Activated T-helper 17 cell treated with anti-CD3 and anti-CD28 coated beads, Interleukin-2, amount 50 U/mL, for 72 hours (primary cell): ENCODE measurements around the gene APBB2. TPM values are rescaled to one million over a fixed set of nuclear protein-coding genes. Genes with fewer than 3 reads are reported as not detected.

Experiments used
- ATAC-seq: fragments of 150-1000 bp; cut with Tn5 transposase; replicated peaks from 2 replicates; pipeline ENCODE4 v1.10.0; 2021; ENCODE audit warnings: mild to moderate bottlenecking, moderate library complexity
- H3K27ac Mint-ChIP-seq: one replicate; pipeline ENCODE4 v1.8.0; 2022; ENCODE audit warnings: mixed read lengths
- H3K27me3 Mint-ChIP-seq: one replicate; pipeline ENCODE4 v1.8.0; 2022; ENCODE audit warnings: mixed read lengths
- H3K36me3 Mint-ChIP-seq: one replicate; pipeline ENCODE4 v1.8.0; 2022; ENCODE audit warnings: low read depth, mild to moderate bottlenecking, mixed read lengths
- H3K4me1 Mint-ChIP-seq: one replicate; pipeline ENCODE4 v1.8.0; 2022; ENCODE audit warnings: mixed read lengths
- H3K4me3 Mint-ChIP-seq: one replicate; pipeline ENCODE4 v1.8.0; 2022; ENCODE audit warnings: mild to moderate bottlenecking, mixed read lengths
- H3K9me3 Mint-ChIP-seq: one replicate; pipeline ENCODE4 v1.8.0; 2022; ENCODE audit warnings: mixed read lengths
- total RNA-seq, 2 donors: library from RNA; stranded (reverse); gene quantifications; one replicate each; pipeline ENCODE4 v1.2.3, GENCODE V29; 2022

APBB2 gene
- total RNA-seq, 2 donors from 2014 or later = 1.6 to 3.0 TPM

- Mint-ChIP-seq H3K36me3 (no peaks in the 10 kb centered on the region), H3K4me3 (no peak overlapping the region), H3K27ac (no peak overlapping the region), H3K27me3 (peaks cover 4% of the 10 kb centered on the region), H3K4me1 (no peaks in the 10 kb centered on the region), H3K9me3 (no peaks in the 10 kb centered on the region)
- ATAC-seq = no peak
Measured at GRCh38 chr4:41169256-41169800, 45.0 kb downstream of the APBB2 start.

GRCh38 chr4:41167191-41167590 lies 47.2 kb downstream of the APBB2 start:
- H3K4me1 Mint-ChIP-seq = no peaks in the 10 kb centered on the region
- peaks cover 7% of the 10 kb centered on the region for H3K27me3 Mint-ChIP-seq
- no peak overlapping the region for H3K27ac Mint-ChIP-seq
- no peaks in the 10 kb centered on the region for H3K9me3 Mint-ChIP-seq
- ATAC-seq = no peak
- no peak overlapping the region for H3K4me3 Mint-ChIP-seq
- no peaks in the 10 kb centered on the region for H3K36me3 Mint-ChIP-seq

- H3K4me3 Mint-ChIP-seq = no peak overlapping the region
- peaks cover 8% of the 10 kb centered on the region for H3K27me3 Mint-ChIP-seq
- no peak for ATAC-seq
- H3K9me3 Mint-ChIP-seq = no peaks in the 10 kb centered on the region
- no peaks in the 10 kb centered on the region for H3K36me3 Mint-ChIP-seq
- no peak overlapping the region for H3K27ac Mint-ChIP-seq
- no peaks in the 10 kb centered on the region for H3K4me1 Mint-ChIP-seq
Measured at GRCh38 chr4:41164405-41164804, 49.9 kb downstream of the APBB2 start.

GRCh38 chr4:41161355-41161754 lies 53.0 kb downstream of the APBB2 start:
- H3K27me3 Mint-ChIP-seq = peaks cover 14% of the 10 kb centered on the region
- no peaks in the 10 kb centered on the region for H3K9me3 Mint-ChIP-seq
- no peak for ATAC-seq

GRCh38 chr4:41160856-41161255 lies 53.5 kb downstream of the APBB2 start:
- no peak overlapping the region for H3K27ac Mint-ChIP-seq
- H3K27me3 Mint-ChIP-seq = peaks cover 16% of the 10 kb centered on the region
- ATAC-seq = no peak
- H3K4me1 Mint-ChIP-seq = no peaks in the 10 kb centered on the region
- no peaks in the 10 kb centered on the region for H3K9me3 Mint-ChIP-seq
- no peaks in the 10 kb centered on the region for H3K36me3 Mint-ChIP-seq
- no peak overlapping the region for H3K4me3 Mint-ChIP-seq

More at GRCh38 chr4:41161355-41161754, 53.0 kb downstream of the APBB2 start:
- Mint-ChIP-seq H3K4me1 (no peaks in the 10 kb centered on the region), H3K4me3 (no peak overlapping the region), H3K27ac (no peak overlapping the region), H3K36me3 (no peaks in the 10 kb centered on the region)

- H3K9me3 Mint-ChIP-seq = no peaks in the 10 kb centered on the region
- no peak for ATAC-seq
- H3K27ac Mint-ChIP-seq = no peak overlapping the region
- no peaks in the 10 kb centered on the region for H3K36me3 Mint-ChIP-seq
- peaks cover 16% of the 10 kb centered on the region for H3K27me3 Mint-ChIP-seq
- no peaks in the 10 kb centered on the region for H3K4me1 Mint-ChIP-seq
- H3K4me3 Mint-ChIP-seq = no peak overlapping the region
Measured at GRCh38 chr4:41160012-41160789, 54.1 kb downstream of the APBB2 start.

- H3K4me3 Mint-ChIP-seq = no peak overlapping the region
- ATAC-seq = no peak
- H3K9me3 Mint-ChIP-seq = no peaks in the 10 kb centered on the region
- peaks cover 17% of the 10 kb centered on the region for H3K27me3 Mint-ChIP-seq
- no peaks in the 10 kb centered on the region for H3K4me1 Mint-ChIP-seq
- no peak overlapping the region for H3K27ac Mint-ChIP-seq
- no peaks in the 10 kb centered on the region for H3K36me3 Mint-ChIP-seq
Measured at GRCh38 chr4:41158756-41159155, 55.6 kb downstream of the APBB2 start.

- ATAC-seq = no peak
- Mint-ChIP-seq H3K27ac (no peak overlapping the region), H3K9me3 (no peaks in the 10 kb centered on the region), H3K4me3 (no peak overlapping the region), H3K36me3 (no peaks in the 10 kb centered on the region), H3K4me1 (no peaks in the 10 kb centered on the region), H3K27me3 (peaks cover 17% of the 10 kb centered on the region)
Measured at GRCh38 chr4:41158274-41158673, 56.1 kb downstream of the APBB2 start.

- Mint-ChIP-seq H3K4me3 (no peak overlapping the region), H3K27me3 (peaks cover 13% of the 10 kb centered on the region), H3K9me3 (no peaks in the 10 kb centered on the region), H3K4me1 (no peaks in the 10 kb centered on the region), H3K27ac (no peak overlapping the region), H3K36me3 (no peaks in the 10 kb centered on the region)
- ATAC-seq = no peak
Measured at GRCh38 chr4:41157009-41157408, 57.3 kb downstream of the APBB2 start.

GRCh38 chr4:41156574-41156973 lies 57.8 kb downstream of the APBB2 start:
- Mint-ChIP-seq H3K27me3 (peaks cover 13% of the 10 kb centered on the region), H3K27ac (no peak overlapping the region), H3K36me3 (no peaks in the 10 kb centered on the region), H3K4me1 (no peaks in the 10 kb centered on the region), H3K9me3 (no peaks in the 10 kb centered on the region), H3K4me3 (no peak overlapping the region)
- ATAC-seq = no peak

- Mint-ChIP-seq H3K9me3 (no peaks in the 10 kb centered on the region), H3K27ac (no peak overlapping the region), H3K36me3 (no peaks in the 10 kb centered on the region), H3K4me1 (no peaks in the 10 kb centered on the region), H3K4me3 (no peak overlapping the region), H3K27me3 (peaks cover 13% of the 10 kb centered on the region)
- ATAC-seq = no peak
Measured at GRCh38 chr4:41155194-41155830, 59.0 kb downstream of the APBB2 start.

- ATAC-seq = no peak
- no peaks in the 10 kb centered on the region for H3K36me3 Mint-ChIP-seq
- H3K4me3 Mint-ChIP-seq = no peak overlapping the region
- peaks cover 13% of the 10 kb centered on the region for H3K27me3 Mint-ChIP-seq
- no peak overlapping the region for H3K27ac Mint-ChIP-seq
- peaks cover under 1% of the 10 kb centered on the region for H3K9me3 Mint-ChIP-seq
- no peaks in the 10 kb centered on the region for H3K4me1 Mint-ChIP-seq
Measured at GRCh38 chr4:41154814-41155177, 59.5 kb downstream of the APBB2 start.

- ATAC-seq = no peak
- Mint-ChIP-seq H3K27ac (no peak overlapping the region), H3K4me1 (no peaks in the 10 kb centered on the region), H3K36me3 (no peaks in the 10 kb centered on the region), H3K4me3 (no peak overlapping the region), H3K27me3 (peaks cover 13% of the 10 kb centered on the region), H3K9me3 (peaks cover 3% of the 10 kb centered on the region)
Measured at GRCh38 chr4:41154010-41154813, 60.1 kb downstream of the APBB2 start.

GRCh38 chr4:41150401-41150800 lies 63.9 kb downstream of the APBB2 start:
- Mint-ChIP-seq H3K4me3 (no peak overlapping the region), H3K9me3 (peaks cover 3% of the 10 kb centered on the region), H3K36me3 (no peaks in the 10 kb centered on the region), H3K27me3 (peaks cover 3% of the 10 kb centered on the region), H3K27ac (no peak overlapping the region), H3K4me1 (no peaks in the 10 kb centered on the region)
- no peak for ATAC-seq
